ENCODE data around the gene PLEKHB2.
A peak's percentile ranks its signal among the peaks of the same experiment; 100 is the strongest.
"Not testable (repeated sequence)": the region's sequence is repeated elsewhere in the genome, so short reads cannot be mapped to it uniquely, and the experiment has no call there.

PLEKHB2 gene

GRCh38 chr2:131093696-131094462 is 11.3 kb upstream of the PLEKHB2 start:
- no peak for DNase-seq (ENCODE audit: low read depth)

DNA sequence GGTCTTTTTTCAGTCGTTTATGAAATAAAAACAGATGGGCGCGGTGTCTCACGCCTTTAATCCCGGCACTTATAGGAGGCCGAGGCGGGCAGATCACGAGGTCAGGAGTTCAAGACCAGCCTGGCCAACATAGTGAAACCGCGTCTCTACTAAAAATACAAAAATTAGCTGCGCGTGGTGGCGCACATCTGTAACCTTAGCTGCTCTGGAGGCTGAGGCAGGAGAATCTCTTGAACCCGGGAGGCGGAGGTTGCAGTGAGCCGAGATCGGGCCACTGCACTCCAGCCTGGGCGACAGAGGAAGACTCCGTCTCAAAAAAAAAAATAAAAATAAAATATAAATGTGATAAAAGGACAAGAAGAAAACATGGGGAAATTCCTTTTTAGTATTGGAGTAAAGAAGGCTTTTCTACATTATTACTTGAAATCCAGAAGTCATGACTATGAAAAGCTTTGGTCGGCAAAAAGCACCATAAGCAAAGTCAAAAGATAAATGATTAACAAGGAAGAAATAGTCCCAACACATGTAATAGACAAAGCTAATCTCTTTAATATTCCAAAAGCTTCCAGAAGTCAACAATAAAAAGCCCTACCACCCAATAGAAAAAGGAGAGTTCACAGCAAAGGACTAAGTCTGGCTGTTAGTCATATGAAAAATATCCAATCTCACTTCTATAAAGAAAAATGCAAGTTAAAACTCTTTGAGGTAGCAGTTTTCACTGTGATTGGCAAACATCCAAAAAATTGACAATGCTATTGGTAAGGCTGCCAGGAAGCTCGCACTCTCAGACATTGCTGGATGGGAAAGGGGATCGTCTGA is 10.5 kb upstream of the PLEKHB2 start:
- no peak for DNase-seq (ENCODE audit: low read depth)

GRCh38 chr2:131103165-131103564 is 2.0 kb upstream of the PLEKHB2 start:
- no peak for DNase-seq (ENCODE audit: low read depth)

DNA sequence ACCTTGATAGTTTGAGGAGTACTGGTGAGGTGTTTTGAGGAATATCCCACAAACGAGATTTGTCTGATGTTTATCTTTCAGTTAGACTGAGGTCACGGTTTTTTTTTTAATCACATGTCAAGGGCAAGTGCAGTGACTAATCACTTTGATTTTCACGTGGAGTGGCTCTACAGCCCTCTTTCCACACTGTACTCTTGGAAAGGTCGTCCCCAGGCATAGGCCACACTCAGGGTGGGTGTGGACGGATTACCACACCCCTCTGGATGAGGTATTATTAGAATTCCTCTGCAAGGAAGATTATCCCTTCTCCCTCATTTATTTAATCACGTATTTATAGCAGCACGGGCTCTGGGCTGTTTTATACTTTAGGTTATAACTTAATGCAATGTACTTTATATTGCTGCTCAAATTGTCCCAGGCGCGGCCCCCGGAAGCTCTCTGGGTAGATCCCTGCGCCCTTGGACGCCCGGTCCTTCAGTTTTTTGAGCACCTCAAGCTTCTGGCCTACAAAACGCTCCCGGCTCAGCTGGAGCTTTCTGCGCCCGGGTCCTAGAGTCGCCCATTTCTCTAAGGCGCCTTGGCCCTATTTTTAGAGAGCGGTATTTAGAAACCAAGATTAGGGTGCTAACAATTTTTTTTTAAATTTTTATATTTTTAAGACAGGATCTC is 515 bp upstream of the PLEKHB2 start:
- peak; percentile 24 for DNase-seq (ENCODE audit: low read depth)

DNA sequence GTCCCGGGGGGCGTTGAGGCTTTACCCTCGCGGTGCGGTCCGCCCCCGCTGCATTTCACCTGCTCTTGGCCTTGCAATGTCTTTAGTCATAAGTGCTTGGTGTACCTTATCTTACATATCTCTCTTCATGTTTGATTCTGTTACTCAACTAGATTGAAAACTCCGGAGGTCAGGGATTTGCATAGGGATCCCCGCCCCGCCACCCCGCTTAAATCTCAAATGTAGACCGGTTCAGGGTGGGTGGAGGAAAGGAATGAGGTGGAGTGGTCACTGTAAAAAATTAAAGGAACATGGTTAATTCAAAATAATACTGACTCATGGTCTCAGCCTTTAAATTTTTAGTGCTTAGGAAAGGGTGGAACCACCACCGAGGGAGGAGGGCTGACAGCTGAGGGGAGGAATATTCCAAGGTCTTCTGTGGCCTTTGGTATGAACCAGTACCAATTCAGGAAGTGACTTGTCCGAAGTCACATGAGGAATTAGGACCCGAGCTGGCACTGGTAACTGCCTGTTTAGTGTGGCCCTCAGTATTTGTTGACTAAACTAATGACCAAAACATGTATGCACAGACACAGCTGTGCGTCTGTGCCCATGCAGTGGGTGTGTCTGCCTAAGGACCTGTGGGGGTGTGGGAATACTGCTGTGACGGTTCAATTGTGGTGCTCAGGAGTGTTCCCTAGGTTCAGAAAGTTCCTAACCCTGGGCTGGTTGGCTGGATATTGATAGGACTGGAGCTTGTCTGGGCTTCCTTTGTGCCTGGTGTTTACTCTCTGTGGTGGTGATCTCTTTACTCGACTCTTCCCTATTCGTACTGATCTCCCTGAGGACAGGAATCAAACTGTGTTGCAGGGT is 1.0 kb downstream of the PLEKHB2 start:
- DNase-seq (ENCODE audit: low read depth): peak; percentile 29

DNA sequence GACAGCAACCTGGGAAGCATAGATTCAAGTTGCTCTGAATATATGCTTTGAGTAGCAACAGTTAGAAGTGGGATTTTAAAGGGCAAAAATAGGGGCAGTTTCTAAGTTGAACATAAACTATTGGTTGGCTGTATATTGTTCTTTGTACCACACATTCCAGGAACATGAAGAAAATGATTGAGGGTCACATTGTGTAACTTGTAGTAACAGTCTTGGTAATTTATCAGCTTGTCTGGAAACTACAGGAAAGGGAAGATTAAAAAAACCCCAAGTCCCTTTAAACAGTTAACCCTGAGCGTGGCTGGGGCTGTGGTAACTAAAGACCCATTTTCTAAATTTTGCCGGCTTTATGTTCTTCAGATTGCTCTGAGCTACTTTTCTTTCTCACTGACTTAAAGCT is 7.4 kb downstream of the PLEKHB2 start:
- DNase-seq (ENCODE audit: low read depth): no peak

GRCh38 chr2:131113566-131114227 is 8.6 kb downstream of the PLEKHB2 start:
- DNase-seq (ENCODE audit: low read depth): no peak

DNA sequence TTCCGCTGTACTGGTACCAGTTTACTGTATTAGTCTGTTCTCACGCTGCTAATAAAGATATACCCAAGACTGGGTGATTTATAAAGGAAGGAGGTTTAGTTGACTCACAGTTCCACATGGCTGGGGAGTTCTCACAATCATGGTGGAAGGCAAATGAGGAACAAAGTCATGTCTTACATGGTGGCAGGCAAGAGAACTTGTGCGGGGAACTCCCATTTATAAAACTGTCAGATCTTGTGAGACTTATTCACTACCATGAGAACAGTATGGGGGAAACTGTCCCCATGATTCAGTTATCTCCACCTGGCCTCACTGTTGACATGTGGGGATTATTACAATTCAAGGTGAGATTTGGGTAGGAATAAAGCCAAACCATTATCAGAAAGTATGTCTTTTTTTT is 9.8 kb downstream of the PLEKHB2 start:
- DNase-seq (ENCODE audit: low read depth): not testable (repeated sequence)

GRCh38 chr2:131115752-131116151 is 10.6 kb downstream of the PLEKHB2 start:
- DNase-seq (ENCODE audit: low read depth): no peak

DNA sequence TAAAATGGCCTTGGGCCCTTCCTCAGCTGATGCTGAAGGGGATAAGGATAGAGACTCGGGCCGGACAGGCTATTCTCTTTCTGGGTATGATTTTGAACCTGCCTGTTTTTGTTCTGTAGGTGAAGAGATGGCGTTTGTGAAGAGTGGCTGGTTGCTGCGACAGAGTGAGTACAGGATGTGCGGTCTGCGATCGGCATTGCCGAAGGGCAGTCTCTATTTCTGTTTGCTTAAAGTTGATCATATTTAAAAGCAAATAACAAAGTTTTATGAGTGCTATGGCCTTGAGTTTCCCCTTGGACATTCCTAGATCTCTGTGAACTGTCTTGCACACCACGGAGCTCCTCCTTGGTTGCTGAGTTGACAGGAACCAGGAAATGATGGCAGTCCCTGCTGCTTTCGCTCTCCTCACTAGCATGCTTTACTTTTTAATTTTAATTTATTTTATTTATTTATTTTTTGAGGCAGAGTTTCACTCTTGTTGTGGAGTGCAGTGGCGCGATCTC is 15.7 kb downstream of the PLEKHB2 start:
- DNase-seq (ENCODE audit: low read depth): no peak

DNA sequence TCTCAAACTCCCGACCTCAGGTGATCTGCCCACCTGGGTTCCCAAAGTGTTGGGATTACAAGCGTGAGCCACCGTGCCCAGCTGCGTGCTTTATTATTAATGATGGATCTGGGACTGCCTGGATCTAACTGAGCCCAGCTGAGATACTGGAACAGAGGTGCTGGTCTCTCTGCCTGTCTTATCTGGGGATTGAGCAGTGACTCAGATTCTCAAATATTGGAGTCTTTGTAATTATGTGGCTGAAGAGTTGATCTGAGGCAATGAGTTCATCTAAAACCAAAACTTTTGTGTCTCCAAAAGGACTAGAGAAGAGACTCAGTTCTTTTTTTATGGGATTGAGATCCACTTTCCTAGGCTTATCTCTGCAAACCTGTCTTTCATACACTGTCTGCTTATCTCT is 16.3 kb downstream of the PLEKHB2 start:
- no peak for DNase-seq (ENCODE audit: low read depth)

- DNase-seq (ENCODE audit: low read depth): no peak
Measured at GRCh38 chr2:131122496-131122895, 17.4 kb downstream of the PLEKHB2 start.

DNA sequence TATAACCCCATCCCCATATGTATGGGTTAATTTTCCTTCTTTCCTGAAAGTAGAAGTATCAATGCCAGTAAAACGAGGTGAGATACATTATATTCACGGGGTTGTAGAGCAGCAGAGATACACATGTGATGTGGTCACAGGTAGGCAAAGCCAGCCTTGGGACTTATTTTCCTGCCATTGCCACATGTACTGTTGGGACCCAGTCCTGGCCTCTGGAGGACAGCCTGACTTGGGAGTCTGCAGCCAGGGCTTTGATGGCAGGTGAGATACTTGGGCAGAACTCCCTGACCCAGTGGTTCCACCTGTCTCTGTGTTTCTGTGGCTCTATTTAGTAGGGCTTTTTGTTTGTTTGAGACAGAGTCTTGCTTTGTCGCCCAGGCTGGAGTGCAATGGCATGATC is 18.1 kb downstream of the PLEKHB2 start:
- no peak for DNase-seq (ENCODE audit: low read depth)

GRCh38 chr2:131125195-131125757 is 20.1 kb downstream of the PLEKHB2 start:
- DNase-seq (ENCODE audit: low read depth): no peak

- DNase-seq (ENCODE audit: low read depth): no peak
Measured at GRCh38 chr2:131126436-131126835, 21.3 kb downstream of the PLEKHB2 start.

DNA sequence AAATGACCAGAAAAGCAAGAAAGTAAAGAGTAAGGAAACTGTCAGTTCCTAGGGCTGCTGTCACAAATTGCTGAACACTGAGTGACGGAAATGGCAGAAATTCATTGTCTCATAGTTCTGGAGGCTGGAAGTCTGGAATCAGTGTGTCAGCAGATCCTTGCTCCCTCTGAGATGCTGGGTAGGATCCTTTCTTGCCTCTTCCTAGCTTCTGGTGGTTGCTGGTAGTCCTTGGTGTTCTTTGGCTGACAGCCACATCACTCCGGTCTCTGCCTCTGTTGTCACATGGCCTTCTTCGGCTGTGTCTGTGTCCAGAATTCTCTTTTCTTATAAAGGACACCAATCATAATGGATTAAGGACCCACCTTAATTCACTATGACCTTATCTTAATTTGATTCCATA is 21.9 kb downstream of the PLEKHB2 start:
- DNase-seq (ENCODE audit: low read depth): no peak

GRCh38 chr2:131127981-131128380 is 22.8 kb downstream of the PLEKHB2 start:
- DNase-seq (ENCODE audit: low read depth): no peak

- no peak for DNase-seq (ENCODE audit: low read depth)
Measured at GRCh38 chr2:131130298-131130596, 25.1 kb downstream of the PLEKHB2 start.

- no peak for DNase-seq (ENCODE audit: low read depth)
Measured at GRCh38 chr2:131132729-131133128, 27.6 kb downstream of the PLEKHB2 start.

GRCh38 chr2:131140581-131140980 is 35.4 kb downstream of the PLEKHB2 start:
- DNase-seq (ENCODE audit: low read depth): no peak

GRCh38 chr2:131142849-131143248 is 37.7 kb downstream of the PLEKHB2 start:
- no peak for DNase-seq (ENCODE audit: low read depth)

Measured in stimulated activated CD8-positive, alpha-beta memory T cell treated with anti-CD3 and anti-CD28 coated beads, Interleukin-12 subunit alpha, Interleukin-12 subunit beta, amount 100 ng/mL, for 4 hours (primary cell).